Astrocyte of the cerebellum (primary cell): Measurements from ENCODE around the gene GSE1.

Experiments
- DNase-seq: peaks from one replicate; pipeline ENCODE4 v3.0.0-alpha.2; 2011; ENCODE audit warnings: low read depth
- H3K4me3 ChIP-seq: 2 replicates; pipeline ENCODE4 v1.5.1; 2011; ENCODE audit warnings: mild to moderate bottlenecking, low read depth, low read length, moderate library complexity
- CTCF ChIP-seq: IDR thresholded peaks from 2 replicates; pipeline ENCODE4 v1.5.1; 2012; ENCODE audit warnings: low read length, low read depth, moderate library complexity, mild to moderate bottlenecking; ENCODE audit errors: missing control alignments
- in situ Hi-C: cut with HindIII; loops from 2 replicates; pipeline ENCODE4 v1.10.0; 2017; ENCODE audit warnings: low sequenced_read_pairs

The GSE1 gene

DNA sequence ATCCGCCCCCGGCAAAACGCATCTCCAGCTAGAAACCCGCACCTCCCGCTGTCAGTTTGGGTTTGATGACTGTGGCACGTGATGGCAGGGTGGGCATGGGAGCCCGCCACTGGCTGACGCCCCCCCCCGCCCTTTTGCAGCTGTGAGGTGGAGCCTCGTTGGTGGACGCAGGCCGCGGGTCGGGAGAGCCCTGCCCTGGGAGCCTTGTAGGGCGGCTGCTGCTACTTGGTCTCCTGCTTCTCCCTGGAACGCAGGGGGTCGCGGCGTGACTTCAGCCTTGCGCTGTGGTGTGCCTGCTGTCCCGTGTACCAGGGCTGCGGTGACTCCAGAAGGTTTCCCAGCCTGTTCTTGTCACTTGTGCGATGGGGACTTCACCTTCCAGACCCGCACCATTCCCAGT lies 28.2 kb downstream of the GSE1 start:
- DNase-seq: no peak
- H3K4me3 ChIP-seq: no peak overlapping the region
- in situ Hi-C loops: no loop called here
- TF ChIP-seq CTCF: no peak

DNA sequence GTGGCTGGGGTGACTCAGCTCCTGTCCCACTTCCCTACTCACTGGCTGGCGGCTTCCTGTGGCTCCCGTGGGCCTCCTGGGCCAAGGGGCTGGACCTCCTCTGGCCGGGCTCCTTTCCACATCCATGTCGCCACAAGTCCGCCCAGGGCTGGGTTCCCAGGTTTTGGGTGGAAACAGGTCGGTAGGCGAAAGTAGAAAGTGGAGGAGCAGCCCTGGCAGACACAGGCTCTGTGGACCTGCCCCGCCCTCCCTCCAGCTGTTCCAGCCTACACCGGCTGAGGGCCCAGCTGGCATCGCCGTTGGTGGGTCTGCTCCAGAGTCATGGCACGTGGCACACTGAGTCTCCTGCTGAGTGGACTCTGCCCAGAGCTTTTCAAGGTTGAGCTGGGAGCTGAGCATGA lies 28.7 kb downstream of the GSE1 start:
- in situ Hi-C loops: no loop called here
- no peak overlapping the region for H3K4me3 ChIP-seq
- no peak for TF ChIP-seq CTCF
- DNase-seq: no peak

DNA sequence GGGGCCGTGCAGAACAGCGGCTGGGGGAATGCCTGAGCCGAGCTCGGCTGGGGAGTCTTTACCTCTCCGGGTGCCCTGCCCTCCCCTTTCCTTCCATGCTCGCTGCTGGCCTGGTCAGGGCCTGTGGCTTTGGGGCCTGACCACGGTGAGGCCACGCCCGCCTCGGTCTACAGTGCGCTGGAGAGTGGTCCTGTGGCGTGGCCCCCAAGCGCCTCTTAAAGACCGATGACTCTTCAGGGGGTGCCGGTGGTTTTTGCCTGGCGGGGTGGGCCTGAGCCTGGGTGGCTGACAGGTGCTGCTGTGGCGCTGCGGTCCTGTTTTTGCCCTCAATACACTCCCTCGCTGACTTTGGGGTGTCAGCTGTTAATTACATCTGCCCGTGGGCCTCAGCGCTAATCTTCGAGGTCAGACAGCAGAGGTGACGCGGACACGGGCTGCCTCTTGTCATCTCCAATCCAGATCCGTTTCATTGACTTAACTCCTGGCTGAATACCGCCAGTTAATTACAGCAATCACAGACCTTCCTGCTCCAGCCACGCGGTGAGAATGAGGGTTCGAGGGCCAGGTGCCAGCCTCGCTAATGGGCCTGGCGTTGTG lies 29.7 kb downstream of the GSE1 start:
- no peak for DNase-seq
- in situ Hi-C loops: no loop called here
- H3K4me3 ChIP-seq: no peak overlapping the region
- no peak for TF ChIP-seq CTCF

DNA sequence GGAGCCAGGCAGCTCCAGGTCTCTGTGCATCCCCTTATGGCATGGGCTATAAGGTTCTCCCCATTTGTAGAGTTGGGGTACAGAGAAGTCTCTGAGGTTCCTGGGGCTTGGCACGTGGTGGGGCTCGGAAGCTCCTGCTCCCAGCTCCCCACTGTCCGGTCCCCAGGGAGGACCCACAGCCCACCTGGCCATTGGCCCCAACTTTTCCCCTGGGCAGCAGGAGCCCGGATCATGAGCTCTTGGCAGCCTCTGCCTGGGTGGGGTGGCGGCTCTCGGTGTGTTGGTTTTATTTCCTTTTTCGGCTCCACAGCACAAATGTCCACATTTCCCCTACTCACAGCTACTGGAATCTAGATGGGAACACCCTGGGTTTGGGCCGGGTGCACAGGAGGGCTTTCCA lies 30.5 kb downstream of the GSE1 start:
- H3K4me3 ChIP-seq: no peak overlapping the region
- no peak for DNase-seq
- in situ Hi-C loops: no loop called here
- TF ChIP-seq CTCF: no peak

GRCh38 chr16:85644093-85644712 lies 31.1 kb downstream of the GSE1 start:
- TF ChIP-seq CTCF: no peak

DNA sequence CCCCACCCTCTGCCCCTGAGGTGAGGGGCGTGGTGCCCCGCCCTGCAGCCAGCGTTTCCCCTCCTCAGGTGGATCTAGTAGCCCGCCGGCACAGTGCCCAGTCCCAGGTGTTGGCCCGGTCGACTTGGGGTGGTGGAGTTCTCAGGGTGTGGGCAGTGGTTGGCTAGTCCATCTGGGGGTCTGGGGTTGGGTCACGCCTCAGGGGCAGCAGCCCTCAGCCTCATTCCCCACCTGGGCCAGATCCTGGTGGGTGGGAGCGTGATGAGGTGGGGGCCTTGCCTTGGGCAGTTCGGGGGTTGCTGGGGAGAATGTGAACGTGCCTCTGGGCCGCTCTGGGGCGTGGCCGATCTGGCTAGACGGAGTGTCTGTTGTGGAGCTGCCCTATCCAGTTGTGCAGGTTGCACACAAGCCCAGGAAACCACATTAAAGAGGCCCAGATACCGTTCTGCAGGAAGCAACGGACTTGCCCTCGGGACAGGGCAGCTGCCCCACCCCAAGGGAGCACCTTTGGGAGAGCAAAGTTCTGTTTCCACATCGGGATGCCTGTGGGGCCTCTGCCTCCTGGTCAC lies 32.0 kb downstream of the GSE1 start:
- no peak for TF ChIP-seq CTCF
- in situ Hi-C loops: no loop called here
- no peak for DNase-seq
- H3K4me3 ChIP-seq: no peak overlapping the region

More at GRCh38 chr16:85644093-85644712, 31.1 kb downstream of the GSE1 start:
- in situ Hi-C loops: no loop called here
- DNase-seq: no peak
- H3K4me3 ChIP-seq: no peak overlapping the region
